Measurements from ENCODE around the gene TAF4.
"Not testable (repeated sequence)": the region's sequence is repeated elsewhere in the genome, so short reads cannot be mapped to it uniquely, and the experiment has no call there.

TAF4 gene

DNA sequence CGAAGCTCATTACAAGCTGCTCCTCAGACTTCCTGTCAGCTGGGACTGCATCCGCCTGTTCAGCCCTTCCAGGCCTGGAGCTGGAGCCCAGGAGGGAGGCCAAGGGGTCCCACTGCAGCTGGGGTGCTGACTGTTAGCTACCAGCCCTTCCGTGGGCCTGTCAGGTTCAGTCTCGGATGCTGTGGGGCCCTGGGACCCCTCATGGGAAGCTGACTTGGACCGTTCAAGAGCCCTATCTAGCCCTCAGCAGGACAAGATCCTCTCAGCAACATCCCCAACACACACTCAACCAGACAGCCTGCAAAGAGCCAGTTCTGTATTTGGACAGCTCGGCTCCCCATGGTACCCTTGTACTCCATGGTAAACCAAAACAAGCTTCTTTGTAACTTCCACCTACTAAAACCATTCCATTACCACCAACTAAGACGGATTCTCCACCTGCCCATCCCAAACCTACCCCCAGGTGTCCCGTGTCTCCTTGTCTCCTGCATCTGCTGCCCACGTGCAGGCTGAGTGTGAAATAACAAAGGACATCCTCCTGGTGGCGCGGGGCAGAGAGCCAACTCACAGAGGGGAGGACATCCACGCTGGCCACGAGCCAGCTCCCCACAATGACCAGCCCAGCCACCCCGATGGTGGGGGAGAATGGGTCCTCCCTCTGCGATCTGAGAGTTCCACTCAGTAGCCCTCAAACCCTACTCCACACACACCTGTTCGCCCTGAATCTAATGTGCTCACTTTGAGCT is 111.2 kb downstream of the TAF4 start:
- Histone ChIP-seq H3K9ac (no peak overlapping the region), H3K36me3 (no peaks in the 10 kb centered on the region), H3K4me3 (no peak overlapping the region), H3K9me3 (no peaks in the 10 kb centered on the region), H4K20me1 (no peaks in the 10 kb centered on the region; the same call in 1 of the 2 replicates), H3K4me1 (no peaks in the 10 kb centered on the region), H3K27me3 (no peaks in the 10 kb centered on the region), H3K4me2 (no peak overlapping the region), H3K27ac (no peak overlapping the region)
- no peak for TF ChIP-seq Cebpa-rat (IDR thresholded peaks at IDR 0.05)

GRCh38 chr20:61953037-61954021 is 112.4 kb downstream of the TAF4 start:
- no peaks in the 10 kb centered on the region for H3K4me1 ChIP-seq
- H3K27ac ChIP-seq = no peak overlapping the region
- no peaks in the 10 kb centered on the region for H3K9me3 ChIP-seq
- no peaks in the 10 kb centered on the region for H3K27me3 ChIP-seq
- H3K4me2 ChIP-seq = no peak overlapping the region
- H3K36me3 ChIP-seq = no peaks in the 10 kb centered on the region
- no peak overlapping the region for H3K4me3 ChIP-seq
- no peak for TF ChIP-seq Cebpa-rat (IDR thresholded peaks at IDR 0.05)
- H3K9ac ChIP-seq = no peak overlapping the region
- H4K20me1 ChIP-seq = no peaks in the 10 kb centered on the region; the same call in 1 of the 2 replicates

DNA sequence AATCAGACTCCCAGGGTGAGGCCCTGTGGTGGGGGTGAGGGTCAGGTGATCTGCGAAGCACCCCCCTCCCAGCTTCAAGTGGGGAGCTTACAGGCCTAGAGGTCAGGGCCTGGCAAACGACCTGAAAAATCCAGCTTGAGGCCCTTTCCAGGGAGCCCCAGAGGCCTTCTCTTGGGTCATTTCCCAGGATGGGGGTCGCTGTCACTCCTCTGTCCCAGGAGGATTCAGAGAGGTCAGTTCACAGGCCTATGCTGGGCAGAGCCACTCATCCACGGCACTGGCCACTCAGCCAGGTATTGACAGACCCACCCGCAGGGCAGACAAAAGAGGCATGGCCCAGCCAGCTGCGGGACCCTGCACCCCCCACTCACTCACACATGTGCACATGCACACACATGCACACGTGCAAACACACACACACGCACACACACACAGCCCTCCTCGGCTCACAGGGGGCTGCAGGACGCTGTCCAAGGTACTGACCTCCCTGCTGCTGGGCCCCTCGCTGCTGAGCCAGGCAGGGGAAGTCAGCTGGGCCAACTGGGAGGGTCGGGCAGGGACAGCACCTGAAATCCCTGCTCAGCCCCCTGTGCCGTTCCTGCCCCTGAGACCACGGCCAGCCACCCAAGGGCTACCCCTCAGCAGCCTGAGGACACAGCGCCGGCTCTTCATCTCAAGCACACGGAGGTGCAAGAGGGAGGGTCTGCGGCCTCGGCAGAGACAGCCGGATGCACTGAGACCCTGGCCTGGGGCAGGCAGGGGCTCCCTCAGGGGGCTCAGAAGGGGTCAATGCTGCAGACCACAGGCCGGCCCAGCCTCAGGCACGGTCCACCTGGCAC is 113.8 kb downstream of the TAF4 start:
- H3K27me3 ChIP-seq = no peaks in the 10 kb centered on the region
- TF ChIP-seq Cebpa-rat (IDR thresholded peaks at IDR 0.05) = no peak
- H3K4me2 ChIP-seq = no peak overlapping the region
- H3K9ac ChIP-seq = no peak overlapping the region
- no peak overlapping the region for H3K27ac ChIP-seq
- no peak overlapping the region for H3K4me3 ChIP-seq
- no peaks in the 10 kb centered on the region for H3K36me3 ChIP-seq
- H4K20me1 ChIP-seq = no peaks in the 10 kb centered on the region; the same call in 1 of the 2 replicates
- H3K9me3 ChIP-seq = no peaks in the 10 kb centered on the region
- H3K4me1 ChIP-seq = no peaks in the 10 kb centered on the region

GRCh38 chr20:61950641-61951071 is 115.0 kb downstream of the TAF4 start:
- Histone ChIP-seq H3K4me2 (no peak overlapping the region), H3K4me1 (no peaks in the 10 kb centered on the region), H3K9ac (no peak overlapping the region), H4K20me1 (no peaks in the 10 kb centered on the region; the same call in 1 of the 2 replicates), H3K36me3 (no peaks in the 10 kb centered on the region), H3K9me3 (no peaks in the 10 kb centered on the region), H3K27me3 (no peaks in the 10 kb centered on the region), H3K27ac (no peak overlapping the region), H3K4me3 (no peak overlapping the region)
- no peak for TF ChIP-seq Cebpa-rat (IDR thresholded peaks at IDR 0.05)

GRCh38 chr20:61949714-61950640 is 115.7 kb downstream of the TAF4 start:
- H3K9me3 ChIP-seq = no peaks in the 10 kb centered on the region
- no peak overlapping the region for H3K27ac ChIP-seq
- no peaks in the 10 kb centered on the region for H3K4me1 ChIP-seq
- no peak for TF ChIP-seq Cebpa-rat (IDR thresholded peaks at IDR 0.05)
- H3K9ac ChIP-seq = no peak overlapping the region
- H3K4me2 ChIP-seq = no peak overlapping the region
- no peaks in the 10 kb centered on the region for H3K36me3 ChIP-seq
- no peak overlapping the region for H3K4me3 ChIP-seq
- no peaks in the 10 kb centered on the region for H3K27me3 ChIP-seq
- no peaks in the 10 kb centered on the region; the same call in 1 of the 2 replicates for H4K20me1 ChIP-seq

DNA sequence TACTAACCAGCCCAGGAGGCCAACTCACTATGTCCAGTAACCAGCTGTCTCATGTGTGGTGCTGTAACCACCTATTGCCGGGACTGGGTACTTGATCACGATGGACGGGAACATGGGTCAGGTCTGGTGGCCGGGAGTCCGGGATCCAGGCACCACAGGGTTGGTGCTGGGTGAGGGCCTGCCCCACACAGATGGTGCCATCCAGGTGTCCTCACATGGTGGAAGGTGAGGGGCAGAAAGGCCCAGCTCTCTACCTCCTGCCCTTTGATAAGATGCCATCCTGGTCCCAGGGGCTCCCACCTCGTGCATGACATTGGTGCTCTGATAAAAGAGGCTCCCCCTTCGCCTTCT is 116.3 kb downstream of the TAF4 start:
- no peak overlapping the region for H3K4me3 ChIP-seq
- H3K4me2 ChIP-seq = no peak overlapping the region
- no peaks in the 10 kb centered on the region; the same call in 1 of the 2 replicates for H4K20me1 ChIP-seq
- no peaks in the 10 kb centered on the region for H3K36me3 ChIP-seq
- H3K27ac ChIP-seq = no peak overlapping the region
- H3K27me3 ChIP-seq = no peaks in the 10 kb centered on the region
- H3K4me1 ChIP-seq = no peaks in the 10 kb centered on the region
- no peaks in the 10 kb centered on the region for H3K9me3 ChIP-seq
- no peak overlapping the region for H3K9ac ChIP-seq
- TF ChIP-seq Cebpa-rat (IDR thresholded peaks at IDR 0.05) = no peak

- no peaks in the 10 kb centered on the region for H3K36me3 ChIP-seq
- H3K4me1 ChIP-seq = no peaks in the 10 kb centered on the region
- TF ChIP-seq Cebpa-rat (IDR thresholded peaks at IDR 0.05) = no peak
- no peaks in the 10 kb centered on the region for H3K9me3 ChIP-seq
- H3K27me3 ChIP-seq = no peaks in the 10 kb centered on the region
- H3K4me2 ChIP-seq = no peak overlapping the region
- H4K20me1 ChIP-seq = no peaks in the 10 kb centered on the region
- H3K9ac ChIP-seq = no peak overlapping the region
- H3K4me3 ChIP-seq = no peak overlapping the region
- H3K27ac ChIP-seq = no peak overlapping the region
These were observed 116.9 kb downstream of the TAF4 start for GRCh38 chr20:61948586-61949362.

- H3K4me3 ChIP-seq, H3K36me3 ChIP-seq, H3K4me2 ChIP-seq, H3K27ac ChIP-seq, H3K9me3 ChIP-seq, H3K4me1 ChIP-seq, H3K27me3 ChIP-seq, H3K9ac ChIP-seq, H4K20me1 ChIP-seq: not testable (repeated sequence)
These were observed 117.6 kb downstream of the TAF4 start for GRCh38 chr20:61948056-61948455.

DNA sequence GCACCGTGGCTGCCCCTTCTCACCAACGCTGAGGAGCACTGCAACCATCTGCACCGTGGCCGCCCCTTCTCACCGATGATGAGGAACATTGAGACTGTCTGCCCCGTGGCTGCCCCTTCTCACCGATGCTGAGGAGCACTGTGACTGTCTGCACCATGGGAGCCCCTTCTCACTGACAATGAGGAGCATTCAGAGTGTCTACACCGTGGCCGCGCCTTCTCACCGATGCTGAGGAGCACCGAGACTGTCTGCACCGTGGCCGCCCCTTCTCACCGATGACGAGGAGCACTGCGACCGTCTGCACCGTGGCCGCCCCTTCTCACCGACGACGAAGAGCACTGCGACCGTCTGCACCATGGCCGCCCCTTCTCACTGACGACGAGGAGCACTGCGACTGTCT is 120.2 kb downstream of the TAF4 start:
- not testable (repeated sequence) for H3K4me2 ChIP-seq, H4K20me1 ChIP-seq, H3K36me3 ChIP-seq, H3K27ac ChIP-seq, H3K9me3 ChIP-seq, H3K4me3 ChIP-seq, H3K4me1 ChIP-seq, H3K27me3 ChIP-seq, H3K9ac ChIP-seq

- not testable (repeated sequence) for H3K4me2 ChIP-seq, H3K4me3 ChIP-seq, H4K20me1 ChIP-seq, H3K36me3 ChIP-seq, H3K4me1 ChIP-seq, H3K9me3 ChIP-seq, H3K27me3 ChIP-seq, H3K27ac ChIP-seq, H3K9ac ChIP-seq
These were observed 120.7 kb downstream of the TAF4 start for GRCh38 chr20:61944967-61945366.

Measured in BLaER1 (cell line).